KG1 (cell line): ENCODE measurements around the gene BARHL2.

ENCODE experiments used
- DNase-seq: peaks from one replicate; lab custom pipeline; 2025; lab: John Stamatoyannopoulos, UW

Gene BARHL2

DNA sequence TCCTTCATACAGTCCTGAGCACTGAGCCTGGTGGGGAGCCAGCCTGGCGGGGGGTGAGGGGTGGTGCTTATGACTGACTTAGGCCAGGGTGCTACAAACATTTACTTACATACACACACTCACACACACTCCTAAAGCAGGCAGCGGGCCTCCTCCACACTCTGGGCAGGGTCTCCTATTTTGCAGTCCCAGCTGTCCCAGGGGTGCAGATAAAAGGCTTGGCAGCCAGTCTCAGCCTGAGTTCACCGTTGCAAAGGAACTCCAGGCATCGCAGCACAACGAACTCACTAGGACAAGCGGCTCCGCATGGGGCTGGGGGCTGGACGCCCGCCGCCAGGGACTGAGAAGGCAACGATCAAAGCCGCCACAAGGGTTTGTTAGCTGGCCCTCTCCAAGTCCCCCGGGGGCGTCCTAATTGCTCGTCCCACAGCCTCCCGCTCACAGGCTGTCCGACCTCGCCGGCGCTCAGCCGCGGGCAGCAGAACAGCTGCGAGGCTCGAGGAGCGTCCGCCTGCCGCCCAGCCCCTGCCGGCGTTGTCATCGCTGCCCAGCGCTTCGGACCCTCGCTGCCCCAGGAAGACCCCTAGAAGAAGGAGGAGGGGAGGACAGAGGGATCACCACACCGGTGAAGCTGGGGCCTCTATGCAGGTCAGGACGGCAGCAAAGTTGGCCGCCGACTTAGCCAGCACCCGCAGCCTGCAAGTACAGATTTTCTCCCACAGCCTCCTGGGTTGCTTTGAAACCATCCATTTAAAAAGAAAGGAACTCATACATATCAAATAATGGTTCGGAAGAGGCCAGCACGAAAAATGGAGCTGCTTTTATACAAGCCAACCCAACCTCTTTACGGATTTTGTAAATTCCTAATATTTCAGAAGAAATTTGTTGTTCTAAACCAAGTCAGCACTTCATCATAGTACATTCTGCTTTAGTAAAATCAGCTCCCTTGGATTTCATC, 6.2 kb downstream of the BARHL2 start:
- DNase-seq: no peak

- DNase-seq: no peak
Observed at GRCh38 chr1:90709535-90709934, 7.6 kb downstream of the BARHL2 start.

DNA sequence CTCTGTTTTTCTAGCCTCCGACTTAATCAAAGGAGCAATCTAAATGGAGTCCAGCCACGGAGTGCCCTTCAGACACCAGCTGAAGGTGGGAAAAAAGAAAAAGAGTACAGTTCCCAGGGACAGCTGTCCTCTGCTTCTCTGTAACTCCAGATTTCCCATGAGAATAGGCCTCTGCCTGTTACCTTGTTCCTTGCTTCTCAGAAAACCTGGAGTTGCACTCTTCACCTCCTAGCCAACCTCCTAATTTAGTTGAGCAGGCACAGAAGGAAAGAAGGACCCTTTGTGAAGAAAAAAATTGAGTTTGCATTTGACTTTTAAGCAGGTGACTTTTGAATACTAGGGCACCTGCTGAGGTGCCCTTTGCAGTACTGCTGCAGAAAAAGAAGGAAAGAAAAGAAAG, 8.3 kb downstream of the BARHL2 start:
- no peak for DNase-seq

- no peak for DNase-seq
Observed at GRCh38 chr1:90708236-90708786, 8.8 kb downstream of the BARHL2 start.

GRCh38 chr1:90707363-90707710, 9.8 kb downstream of the BARHL2 start:
- DNase-seq: peak; percentile 44

DNA sequence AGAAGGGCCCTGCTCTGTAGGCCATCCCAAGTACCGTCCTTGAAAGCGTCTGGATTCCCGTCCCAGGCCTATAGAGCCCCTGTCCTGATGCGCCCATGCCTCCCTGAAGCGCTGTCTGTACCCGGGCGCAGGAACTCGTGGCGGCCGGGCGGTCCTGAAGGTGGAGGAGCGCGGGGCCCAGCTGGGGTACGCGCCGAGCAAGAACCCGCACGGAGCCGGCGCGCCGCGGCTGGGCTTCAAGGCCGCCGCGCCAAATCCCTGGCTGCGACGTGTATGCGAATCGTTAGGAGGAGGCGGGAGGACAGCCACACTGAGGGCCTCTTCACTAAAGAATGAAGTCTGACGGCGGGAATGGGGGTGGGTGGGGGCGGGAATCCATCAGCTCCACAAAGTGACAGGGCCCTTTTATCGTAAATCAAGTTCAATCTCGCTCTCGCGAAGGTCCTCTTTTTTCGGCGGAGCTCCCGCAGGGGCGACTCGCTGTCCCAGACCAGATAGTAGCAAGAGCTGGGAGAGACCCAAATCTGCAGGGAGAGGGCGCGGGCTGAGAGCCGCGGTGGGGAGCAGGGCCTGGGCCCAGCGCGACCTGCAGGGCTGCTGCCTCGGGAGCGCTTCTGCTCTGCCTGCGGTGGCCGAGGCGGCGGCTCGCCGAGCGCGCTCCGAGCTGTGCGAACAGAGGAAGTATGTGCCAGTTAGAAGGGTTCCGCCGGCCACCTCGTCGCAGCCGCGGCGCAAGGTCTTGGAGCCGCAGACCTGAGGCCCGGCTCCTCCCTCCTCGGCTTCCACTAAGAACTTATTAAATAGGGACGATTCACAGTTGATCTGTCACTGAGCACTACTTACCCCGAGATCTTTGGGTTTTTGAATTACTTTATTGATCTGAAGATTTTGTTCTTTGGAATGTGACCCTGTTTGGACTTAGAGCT, 10.4 kb downstream of the BARHL2 start:
- DNase-seq: no peak

DNA sequence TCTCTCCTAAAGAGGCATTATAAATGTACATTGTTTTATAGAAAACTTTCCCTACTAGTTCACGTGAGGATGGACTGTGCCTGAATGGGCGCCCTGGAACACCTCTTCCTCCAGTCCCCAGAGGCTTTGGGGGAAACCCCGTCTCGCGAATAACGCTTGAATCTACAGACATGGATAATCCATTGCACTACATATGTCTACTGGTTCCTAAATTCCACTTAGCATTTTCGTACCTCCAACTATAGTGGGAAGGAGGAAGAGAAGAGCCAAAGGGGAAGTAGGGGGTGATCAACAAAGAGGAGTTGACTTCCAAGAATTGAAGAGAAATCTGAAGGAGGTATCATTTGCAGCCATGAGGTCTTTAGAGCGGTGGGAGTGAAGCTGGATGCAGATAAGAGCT, 11.1 kb downstream of the BARHL2 start:
- DNase-seq: no peak

- DNase-seq: no peak
Observed at GRCh38 chr1:90704817-90705216, 12.3 kb downstream of the BARHL2 start.

GRCh38 chr1:90694846-90695245, 22.3 kb downstream of the BARHL2 start:
- no peak for DNase-seq

- no peak for DNase-seq
Observed at GRCh38 chr1:90687747-90688146, 29.4 kb downstream of the BARHL2 start.

DNA sequence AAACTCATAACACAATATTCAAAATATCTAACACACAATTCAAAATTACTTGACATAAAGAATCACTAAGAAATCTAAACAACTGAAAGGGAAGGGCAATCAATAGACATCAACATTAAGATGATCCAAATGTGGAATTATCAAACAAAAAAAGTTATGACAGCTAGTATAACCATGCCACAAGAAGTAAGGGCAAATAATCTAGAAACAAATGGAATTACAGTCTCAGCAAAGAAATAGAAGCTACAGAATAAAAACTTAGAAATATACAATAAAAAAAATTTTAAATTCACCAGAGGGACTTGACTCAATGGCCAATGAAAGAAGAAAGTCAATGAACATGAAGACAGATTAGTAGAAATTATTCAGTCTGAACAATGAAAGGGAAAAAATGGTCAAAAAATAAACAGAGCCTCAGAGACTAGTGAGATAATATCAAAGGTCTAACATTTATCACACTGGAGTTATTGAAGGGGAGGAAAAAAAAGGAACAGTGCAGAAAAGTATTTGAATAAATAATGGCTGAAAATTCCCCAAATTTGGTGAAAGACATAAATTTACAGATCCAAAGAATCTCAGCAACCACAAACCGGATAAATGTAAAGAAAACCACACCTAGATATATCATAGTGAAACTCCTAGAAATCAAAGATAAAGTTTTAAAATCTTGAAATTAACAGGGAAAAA, 41.8 kb downstream of the BARHL2 start:
- no peak for DNase-seq

DNA sequence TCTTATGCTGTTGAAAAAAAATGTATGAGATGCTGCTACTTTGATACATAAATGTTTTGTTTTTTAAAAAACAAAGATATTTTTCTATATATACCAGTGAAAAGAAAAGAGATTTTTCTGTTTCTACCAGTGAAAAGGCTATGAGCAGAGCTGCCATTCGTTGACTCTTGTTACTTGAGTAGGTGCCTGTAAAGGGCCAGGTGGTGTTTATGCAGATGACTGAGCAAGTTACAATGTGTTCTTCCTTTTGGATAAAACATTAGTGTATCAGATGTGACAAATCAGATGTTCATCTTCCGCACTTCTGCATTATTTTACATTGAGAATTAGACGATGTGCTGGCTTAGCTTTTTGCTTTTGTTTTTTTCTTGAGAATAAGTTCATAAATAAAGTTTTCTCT, 45.4 kb downstream of the BARHL2 start:
- no peak for DNase-seq

- DNase-seq: no peak
Observed at GRCh38 chr1:90671251-90671650, 45.9 kb downstream of the BARHL2 start.
